PC-3 (cell line): ENCODE results near the gene LMO4.

Experiments used
- EZH2 ChIP-seq: fragments of 300-600 bp; sonication (generic); IDR thresholded peaks from one replicate; pipeline ENCODE4 v1.6.1; 2017; ENCODE audit warnings: antibody characterized with exemption, mild to moderate bottlenecking, low read length; ENCODE audit not compliant: unreplicated experiment
- EZH2phosphoT487 ChIP-seq: fragments of 300-600 bp; sonication (generic); IDR thresholded peaks from 2 replicates; pipeline ENCODE4 v1.6.1; 2018; ENCODE audit warnings: mild to moderate bottlenecking, antibody characterized with exemption, low read length, borderline replicate concordance
- TF ChIP-seq, protein P1 (sequence below): fragments of 300-600 bp; sonication (generic); conservative IDR thresholded peaks from 2 replicates; pipeline ENCODE4 v1.5.1; 2017; ENCODE audit warnings: antibody characterized with exemption, low read depth, mild to moderate bottlenecking, low read length

DNA sequence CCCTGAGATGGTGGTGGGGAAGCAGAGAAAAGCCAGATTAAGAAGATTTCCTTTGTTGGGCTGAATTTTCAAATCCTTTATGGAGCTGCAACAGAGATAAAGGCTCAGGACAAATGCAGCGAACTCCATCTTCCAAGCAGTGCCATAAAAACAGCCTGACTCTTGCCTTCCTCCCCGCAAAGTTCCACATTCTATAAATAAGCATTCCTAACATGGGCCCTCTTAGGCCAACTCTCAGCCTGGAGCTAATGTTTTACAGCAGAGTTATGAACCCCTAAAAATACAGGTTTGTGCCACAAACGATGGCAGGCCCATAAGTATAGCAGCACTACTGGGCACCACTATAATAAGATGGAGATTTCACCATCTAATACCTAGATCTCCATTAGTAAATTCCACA, 27.2 kb downstream of the LMO4 start:
- TF ChIP-seq, protein P1, sequence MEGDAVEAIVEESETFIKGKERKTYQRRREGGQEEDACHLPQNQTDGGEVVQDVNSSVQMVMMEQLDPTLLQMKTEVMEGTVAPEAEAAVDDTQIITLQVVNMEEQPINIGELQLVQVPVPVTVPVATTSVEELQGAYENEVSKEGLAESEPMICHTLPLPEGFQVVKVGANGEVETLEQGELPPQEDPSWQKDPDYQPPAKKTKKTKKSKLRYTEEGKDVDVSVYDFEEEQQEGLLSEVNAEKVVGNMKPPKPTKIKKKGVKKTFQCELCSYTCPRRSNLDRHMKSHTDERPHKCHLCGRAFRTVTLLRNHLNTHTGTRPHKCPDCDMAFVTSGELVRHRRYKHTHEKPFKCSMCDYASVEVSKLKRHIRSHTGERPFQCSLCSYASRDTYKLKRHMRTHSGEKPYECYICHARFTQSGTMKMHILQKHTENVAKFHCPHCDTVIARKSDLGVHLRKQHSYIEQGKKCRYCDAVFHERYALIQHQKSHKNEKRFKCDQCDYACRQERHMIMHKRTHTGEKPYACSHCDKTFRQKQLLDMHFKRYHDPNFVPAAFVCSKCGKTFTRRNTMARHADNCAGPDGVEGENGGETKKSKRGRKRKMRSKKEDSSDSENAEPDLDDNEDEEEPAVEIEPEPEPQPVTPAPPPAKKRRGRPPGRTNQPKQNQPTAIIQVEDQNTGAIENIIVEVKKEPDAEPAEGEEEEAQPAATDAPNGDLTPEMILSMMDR: no peak
- TF ChIP-seq EZH2 (no peak), EZH2phosphoT487 (no peak)
